ENCODE measurements around the gene RNU4-1.
"Not testable (repeated sequence)": the region's sequence is repeated elsewhere in the genome, so short reads cannot be mapped to it uniquely, and the experiment has no call there.

RNU4-1 gene

GRCh38 chr12:120258323-120258896 lies 34.6 kb downstream of the RNU4-1 start:
- H3K4me2 ChIP-seq (ENCODE audit: insufficient read depth, low read length, poor library complexity, severe bottlenecking), result no peak overlapping the region
- H2AFZ ChIP-seq (ENCODE audit: low read length), result no peak overlapping the region
- no peak overlapping the region for H2BK120ac ChIP-seq (ENCODE audit: low read depth, low read length)
- no peak overlapping the region for H3K23ac ChIP-seq (ENCODE audit: low read depth, low read length, poor library complexity)
- peaks cover 9% of the 10 kb centered on the region for H3K79me1 ChIP-seq (ENCODE audit: low read depth, low read length)
- H4K91ac ChIP-seq (ENCODE audit: low read depth, low read length, poor library complexity), result no peak overlapping the region
- H2BK5ac ChIP-seq (ENCODE audit: low read length), result no peak overlapping the region
- WGBS, 2 donors (ENCODE audit: extremely low coverage in 2 of 2, insufficient read length in 2 of 2, insufficient replicate concordance in 1 of 2), result no CpG with 5 or more reads among the region's 5 CpGs
- no peak overlapping the region for H4K8ac ChIP-seq (ENCODE audit: low read depth, low read length)
- no peak overlapping the region for H3K27ac ChIP-seq (replicated peaks; ENCODE audit: low read length)
- H3K14ac ChIP-seq (ENCODE audit: low read length), result no peak overlapping the region
- no peak overlapping the region for H3K18ac ChIP-seq (ENCODE audit: low read length)
- peaks cover 0 to 2% of the 10 kb centered on the region in 2 donors for H3K9me3 ChIP-seq (replicated peaks in 1 of 2; ENCODE audit: control insufficient read depth in 2 of 2, insufficient read depth in 1 of 2, low read depth in 1 of 2, low read length in 2 of 2)
- H2BK15ac ChIP-seq (ENCODE audit: low read length), result no peak overlapping the region
- H3K9ac ChIP-seq (ENCODE audit: low read depth, low read length, poor library complexity), result no peak overlapping the region
- H3K4ac ChIP-seq (ENCODE audit: low read length), result no peak overlapping the region
- no peak overlapping the region for H3K4me3 ChIP-seq (ENCODE audit: low read length in 2 of 2)
- H2AK5ac ChIP-seq (ENCODE audit: low read depth, low read length), result no peak overlapping the region
- peaks cover 0 to 12% of the 10 kb centered on the region in 2 donors for H3K36me3 ChIP-seq (replicated peaks in 1 of 2; ENCODE audit: control insufficient read depth in 2 of 2, insufficient read depth in 2 of 2, low read length in 2 of 2)
- H2BK12ac ChIP-seq (ENCODE audit: low read length), result no peak overlapping the region
- no peak for DNase-seq (ENCODE audit: low spot score)
- H3K27me3 ChIP-seq (ENCODE audit: control insufficient read depth in 3 of 3, insufficient read depth in 3 of 3, low read depth in 1 of 3, low read length in 3 of 3), result no peaks in the 10 kb centered on the region
- H3K4me1 ChIP-seq (ENCODE audit: control insufficient read depth in 2 of 2, insufficient read depth in 1 of 2, low read depth in 1 of 2, low read length in 2 of 2), result peaks cover 0 to 13% of the 10 kb centered on the region in 2 donors

- H2BK15ac ChIP-seq (ENCODE audit: low read length), result no peak overlapping the region
- no peak overlapping the region for H3K14ac ChIP-seq (ENCODE audit: low read length)
- H3K4me3 ChIP-seq (ENCODE audit: low read length in 2 of 2), result no peak overlapping the region
- no peak overlapping the region for H3K23ac ChIP-seq (ENCODE audit: low read depth, low read length, poor library complexity)
- no peak overlapping the region for H3K4me2 ChIP-seq (ENCODE audit: insufficient read depth, low read length, poor library complexity, severe bottlenecking)
- peaks cover 0 to 8% of the 10 kb centered on the region in 2 donors for H3K4me1 ChIP-seq (ENCODE audit: control insufficient read depth in 2 of 2, insufficient read depth in 1 of 2, low read depth in 1 of 2, low read length in 2 of 2)
- H3K4ac ChIP-seq (ENCODE audit: low read length), result no peak overlapping the region
- H3K18ac ChIP-seq (ENCODE audit: low read length), result peak overlapping the region; percentile 21
- no peak overlapping the region for H4K8ac ChIP-seq (ENCODE audit: low read depth, low read length)
- no peak overlapping the region for H3K9ac ChIP-seq (ENCODE audit: low read depth, low read length, poor library complexity)
- H3K9me3 ChIP-seq (replicated peaks in 1 of 2; ENCODE audit: control insufficient read depth in 2 of 2, insufficient read depth in 1 of 2, low read depth in 1 of 2, low read length in 2 of 2), result peaks cover 0 to 2% of the 10 kb centered on the region in 2 donors
- no peak overlapping the region for H4K91ac ChIP-seq (ENCODE audit: low read depth, low read length, poor library complexity)
- H3K27me3 ChIP-seq (ENCODE audit: control insufficient read depth in 3 of 3, insufficient read depth in 3 of 3, low read depth in 1 of 3, low read length in 3 of 3), result no peaks in the 10 kb centered on the region
- H2BK120ac ChIP-seq (ENCODE audit: low read depth, low read length), result no peak overlapping the region
- no CpG with 5 or more reads among the region's 9 CpGs for WGBS, 2 donors (ENCODE audit: extremely low coverage in 2 of 2, insufficient read length in 2 of 2, insufficient replicate concordance in 1 of 2)
- no peak overlapping the region for H2BK12ac ChIP-seq (ENCODE audit: low read length)
- H3K27ac ChIP-seq (replicated peaks; ENCODE audit: low read length), result no peak overlapping the region
- H3K36me3 ChIP-seq (replicated peaks in 1 of 2; ENCODE audit: control insufficient read depth in 2 of 2, insufficient read depth in 2 of 2, low read length in 2 of 2), result peaks cover 0 to 12% of the 10 kb centered on the region in 2 donors
- no peak for DNase-seq (ENCODE audit: low spot score)
- H2AFZ ChIP-seq (ENCODE audit: low read length), result no peak overlapping the region
- no peak overlapping the region for H2AK5ac ChIP-seq (ENCODE audit: low read depth, low read length)
- H3K79me1 ChIP-seq (ENCODE audit: low read depth, low read length), result peaks cover 9% of the 10 kb centered on the region
- H2BK5ac ChIP-seq (ENCODE audit: low read length), result no peak overlapping the region
Measured at GRCh38 chr12:120257041-120257821, 35.8 kb downstream of the RNU4-1 start.

- Histone ChIP-seq H4K8ac (ENCODE audit: low read depth, low read length) (no peak overlapping the region), H3K4ac (ENCODE audit: low read length) (no peak overlapping the region), H3K14ac (ENCODE audit: low read length) (no peak overlapping the region), H3K4me1 (ENCODE audit: control insufficient read depth in 2 of 2, insufficient read depth in 1 of 2, low read depth in 1 of 2, low read length in 2 of 2) (peaks cover under 1 to 11% of the 10 kb centered on the region in 2 donors), H3K79me1 (ENCODE audit: low read depth, low read length) (peaks cover 3% of the 10 kb centered on the region), H2AFZ (ENCODE audit: low read length) (no peak overlapping the region), H4K91ac (ENCODE audit: low read depth, low read length, poor library complexity) (no peak overlapping the region), H3K27ac (replicated peaks; ENCODE audit: low read length) (no peak overlapping the region), H3K23ac (ENCODE audit: low read depth, low read length, poor library complexity) (no peak overlapping the region), H2BK15ac (ENCODE audit: low read length) (no peak overlapping the region), H3K9ac (ENCODE audit: low read depth, low read length, poor library complexity) (no peak overlapping the region), H3K27me3 (ENCODE audit: control insufficient read depth in 3 of 3, insufficient read depth in 3 of 3, low read depth in 1 of 3, low read length in 3 of 3) (no peaks in the 10 kb centered on the region), H2AK5ac (ENCODE audit: low read depth, low read length) (no peak overlapping the region), H2BK5ac (ENCODE audit: low read length) (no peak overlapping the region), H3K4me3 (ENCODE audit: low read length in 2 of 2) (no peak overlapping the region), H3K4me2 (ENCODE audit: insufficient read depth, low read length, poor library complexity, severe bottlenecking) (no peak overlapping the region), H3K18ac (ENCODE audit: low read length) (no peak overlapping the region), H3K9me3 (replicated peaks in 1 of 2; ENCODE audit: control insufficient read depth in 2 of 2, insufficient read depth in 1 of 2, low read depth in 1 of 2, low read length in 2 of 2) (peaks cover 0 to 2% of the 10 kb centered on the region in 2 donors), H2BK12ac (ENCODE audit: low read length) (no peak overlapping the region), H2BK120ac (ENCODE audit: low read depth, low read length) (no peak overlapping the region), H3K36me3 (replicated peaks in 1 of 2; ENCODE audit: control insufficient read depth in 2 of 2, insufficient read depth in 2 of 2, low read length in 2 of 2) (peaks cover 0 to 12% of the 10 kb centered on the region in 2 donors)
- no peak for DNase-seq (ENCODE audit: low spot score)
- no CpG with 5 or more reads among the region's 7 CpGs for WGBS, 2 donors (ENCODE audit: extremely low coverage in 2 of 2, insufficient read length in 2 of 2, insufficient replicate concordance in 1 of 2)
Measured at GRCh38 chr12:120254809-120255208, 38.2 kb downstream of the RNU4-1 start.

DNA sequence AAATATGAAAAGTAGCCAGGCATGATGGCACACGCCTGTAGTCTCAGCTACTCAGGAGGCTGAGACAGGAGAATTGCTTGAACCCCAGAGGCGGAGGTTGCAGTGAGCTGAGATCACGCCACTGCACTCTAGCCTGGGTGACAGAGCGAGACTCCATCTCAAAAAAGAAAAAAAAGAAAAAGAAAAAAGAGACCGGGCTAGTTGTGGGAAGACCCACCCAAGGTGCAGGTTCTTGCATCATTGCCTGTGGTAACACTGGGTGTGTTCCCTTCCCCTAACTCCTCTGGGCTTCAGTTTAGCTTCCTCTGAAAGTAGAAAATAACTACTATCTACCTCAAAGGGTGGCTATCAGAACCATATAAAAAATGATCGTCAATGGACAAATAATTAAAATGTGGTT lies 39.7 kb downstream of the RNU4-1 start:
- no CpG with 5 or more reads among the region's 6 CpGs for WGBS, 2 donors (ENCODE audit: extremely low coverage in 2 of 2, insufficient read length in 2 of 2, insufficient replicate concordance in 1 of 2)
- not testable (repeated sequence) for H2BK12ac ChIP-seq (ENCODE audit: low read length); H3K4me3 ChIP-seq (ENCODE audit: low read length in 2 of 2); H2BK15ac ChIP-seq (ENCODE audit: low read length); H3K9me3 ChIP-seq (replicated peaks in 1 of 2; ENCODE audit: control insufficient read depth in 2 of 2, insufficient read depth in 1 of 2, low read depth in 1 of 2, low read length in 2 of 2); H4K91ac ChIP-seq (ENCODE audit: low read depth, low read length, poor library complexity); H3K79me1 ChIP-seq (ENCODE audit: low read depth, low read length); H4K8ac ChIP-seq (ENCODE audit: low read depth, low read length); H3K27me3 ChIP-seq (ENCODE audit: control insufficient read depth in 3 of 3, insufficient read depth in 3 of 3, low read depth in 1 of 3, low read length in 3 of 3); H2BK120ac ChIP-seq (ENCODE audit: low read depth, low read length); H3K9ac ChIP-seq (ENCODE audit: low read depth, low read length, poor library complexity); H3K23ac ChIP-seq (ENCODE audit: low read depth, low read length, poor library complexity); H3K14ac ChIP-seq (ENCODE audit: low read length); H3K18ac ChIP-seq (ENCODE audit: low read length); H2AK5ac ChIP-seq (ENCODE audit: low read depth, low read length); H3K4ac ChIP-seq (ENCODE audit: low read length); H3K4me2 ChIP-seq (ENCODE audit: insufficient read depth, low read length, poor library complexity, severe bottlenecking); H3K27ac ChIP-seq (replicated peaks; ENCODE audit: low read length); H2BK5ac ChIP-seq (ENCODE audit: low read length); H2AFZ ChIP-seq (ENCODE audit: low read length); DNase-seq (ENCODE audit: low spot score)
- H3K36me3 ChIP-seq (replicated peaks in 1 of 2; ENCODE audit: control insufficient read depth in 2 of 2, insufficient read depth in 2 of 2, low read length in 2 of 2), result peaks cover 0 to 12% of the 10 kb centered on the region in 2 donors
- peaks cover 3 to 18% of the 10 kb centered on the region in 2 donors for H3K4me1 ChIP-seq (ENCODE audit: control insufficient read depth in 2 of 2, insufficient read depth in 1 of 2, low read depth in 1 of 2, low read length in 2 of 2)

All from neuronal stem cell (in vitro differentiated cells).